Spleen (tissue), 7 donors: ENCODE results near the gene DDAH2.

Source experiments
- POLR2AphosphoS5 ChIP-seq, 3 donors: sonication (generic); formaldehyde crosslinking; IDR thresholded peaks; one replicate each; pipeline ENCODE4 v1.5.1; 2017; ENCODE audit warnings: antibody characterized with exemption in 3 of 3
- TF ChIP-seq, protein P1 (sequence below), 11 experiments: fragments of 200-600 bp in 7 of 11; fragments of 450-650 bp in 4 of 11; sonication (generic) in 4 of 11; IDR thresholded peaks in 8 of 11; conservative IDR thresholded peaks in 3 of 11; 1 replicate in 7 of 11; 2 replicates in 4 of 11; pipeline versions ENCODE4 v1.4.0 to v1.8.0; 2016 to 2021; ENCODE audit warnings: antibody characterized with exemption in 11 of 11, inconsistent platforms in 4 of 11, mild to moderate bottlenecking in 1 of 11
- donor health status: DM: no; HTN: no; CAD: no; lungs with moderate emphysema.
- donor health status: DM: no; HTN: no; CAD: no.
- donor health status: DM: no; HTN: no; CAD: no.

DNA sequence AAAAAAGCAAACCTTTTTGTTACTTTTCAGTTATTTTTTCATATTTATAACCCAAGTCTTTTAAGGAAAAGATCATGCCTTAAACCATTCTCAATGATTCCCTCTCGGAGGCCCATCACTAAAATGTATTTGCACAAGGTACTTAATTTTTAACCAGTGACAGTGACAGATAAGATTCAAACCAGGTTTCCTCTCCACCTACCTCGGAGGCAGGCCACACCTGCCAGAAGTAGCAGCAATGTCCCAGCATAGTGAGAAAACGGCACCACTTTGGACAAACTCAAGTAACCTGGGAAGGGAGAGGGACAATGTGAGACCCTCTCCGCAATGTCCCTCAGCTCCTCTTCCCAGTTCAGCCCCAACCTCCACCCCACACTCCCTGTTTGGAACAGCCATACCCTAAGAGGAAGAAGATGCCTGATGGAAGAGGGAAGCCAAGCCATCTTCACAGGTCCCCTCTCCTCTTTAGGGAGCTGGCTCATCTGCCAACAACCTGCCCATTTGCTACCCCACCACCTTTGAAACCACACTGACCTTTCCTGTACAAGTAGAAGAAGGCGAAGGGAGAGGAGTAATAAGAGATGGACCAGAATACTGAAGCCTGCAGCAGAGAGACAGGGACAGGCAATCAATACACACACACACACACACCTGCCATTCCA lies 28.2 kb downstream of the DDAH2 start:
- no peak for TF ChIP-seq POLR2AphosphoS5 (IDR thresholded peaks at IDR 0.05)
- TF ChIP-seq, protein P1, sequence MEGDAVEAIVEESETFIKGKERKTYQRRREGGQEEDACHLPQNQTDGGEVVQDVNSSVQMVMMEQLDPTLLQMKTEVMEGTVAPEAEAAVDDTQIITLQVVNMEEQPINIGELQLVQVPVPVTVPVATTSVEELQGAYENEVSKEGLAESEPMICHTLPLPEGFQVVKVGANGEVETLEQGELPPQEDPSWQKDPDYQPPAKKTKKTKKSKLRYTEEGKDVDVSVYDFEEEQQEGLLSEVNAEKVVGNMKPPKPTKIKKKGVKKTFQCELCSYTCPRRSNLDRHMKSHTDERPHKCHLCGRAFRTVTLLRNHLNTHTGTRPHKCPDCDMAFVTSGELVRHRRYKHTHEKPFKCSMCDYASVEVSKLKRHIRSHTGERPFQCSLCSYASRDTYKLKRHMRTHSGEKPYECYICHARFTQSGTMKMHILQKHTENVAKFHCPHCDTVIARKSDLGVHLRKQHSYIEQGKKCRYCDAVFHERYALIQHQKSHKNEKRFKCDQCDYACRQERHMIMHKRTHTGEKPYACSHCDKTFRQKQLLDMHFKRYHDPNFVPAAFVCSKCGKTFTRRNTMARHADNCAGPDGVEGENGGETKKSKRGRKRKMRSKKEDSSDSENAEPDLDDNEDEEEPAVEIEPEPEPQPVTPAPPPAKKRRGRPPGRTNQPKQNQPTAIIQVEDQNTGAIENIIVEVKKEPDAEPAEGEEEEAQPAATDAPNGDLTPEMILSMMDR (IDR thresholded peaks at IDR 0.05 in 8 of 11, conservative IDR thresholded peaks at IDR 0.05 in 3 of 11): no peak
